Tibial nerve (tissue), 4 donors: Measurements from ENCODE around the gene CEP112. TPM values are rescaled to one million over a fixed set of nuclear protein-coding genes. Genes with fewer than 3 reads are reported as not detected.

Source experiments
- DNase-seq, 2 donors: peaks; one replicate each; pipeline ENCODE4 v3.0.0-alpha.2; 2019; ENCODE audit warnings: low spot score in 2 of 2
- H3K27ac ChIP-seq, 4 donors: fragments of 200-600 bp; sonication (generic) in 3 of 4; one replicate each; pipeline ENCODE4 v1.5.1; 2017 to 2019; ENCODE audit warnings: mild to moderate bottlenecking in 1 of 4
- H3K27me3 ChIP-seq, 2 donors: fragments of 200-600 bp; sonication (generic) in 1 of 2; one replicate each; pipeline versions ENCODE4 v1.5.1 to v1.6.0; 2017 to 2019
- H3K36me3 ChIP-seq, 3 donors: fragments of 200-600 bp; sonication (generic); one replicate each; pipeline ENCODE4 v1.5.1; 2018 to 2019
- H3K4me1 ChIP-seq, 4 donors: fragments of 200-600 bp; sonication (generic) in 3 of 4; one replicate each; pipeline ENCODE4 v1.5.1; 2017 to 2019
- H3K4me3 ChIP-seq, 4 donors: fragments of 200-600 bp; sonication (generic) in 3 of 4; one replicate each; pipeline ENCODE4 v1.5.1; 2017 to 2019; ENCODE audit warnings: mild to moderate bottlenecking in 1 of 4, moderate library complexity in 1 of 4
- H3K9me3 ChIP-seq, 4 donors: fragments of 200-600 bp; sonication (generic) in 3 of 4; one replicate each; pipeline ENCODE4 v1.5.1; 2017 to 2019
- CTCF ChIP-seq, 5 experiments: fragments of 200-600 bp in 3 of 5; fragments of 450-650 bp in 2 of 5; sonication (generic) in 3 of 5; IDR thresholded peaks; one replicate each; pipeline ENCODE4 v1.5.1; 2016 to 2019; ENCODE audit warnings: antibody characterized with exemption in 5 of 5, mild to moderate bottlenecking in 3 of 5, moderate library complexity in 2 of 5
- EP300 ChIP-seq, 2 donors: sonication (generic); formaldehyde crosslinking; IDR thresholded peaks; one replicate each; pipeline ENCODE4 v1.6.1; 2017; ENCODE audit warnings: antibody characterized with exemption in 2 of 2, mild to moderate bottlenecking in 1 of 2
- POLR2A ChIP-seq, 2 donors: fragments of 450-650 bp; IDR thresholded peaks; one replicate each; pipeline ENCODE4 v1.6.1; 2017; ENCODE audit warnings: antibody characterized with exemption in 2 of 2, mild to moderate bottlenecking in 2 of 2, moderate library complexity in 2 of 2
- WGBS, 2 donors: methylation state at CpG; one replicate each; pipeline ENCODE4 v1.1.5; 2018; 5-methylcytosine and 5-hydroxymethylcytosine counted together
- total RNA-seq, 4 donors: library from RNA; depleted of rRNA; stranded (reverse); fragments of >200 nt; gene quantifications; one replicate each; pipeline ENCODE4 v1.1.0, GENCODE V29; 2016

CEP112 gene
- total RNA-seq, 4 donors from 2014 or later: 26.0 to 46.8 (median 34.2) TPM

DNA sequence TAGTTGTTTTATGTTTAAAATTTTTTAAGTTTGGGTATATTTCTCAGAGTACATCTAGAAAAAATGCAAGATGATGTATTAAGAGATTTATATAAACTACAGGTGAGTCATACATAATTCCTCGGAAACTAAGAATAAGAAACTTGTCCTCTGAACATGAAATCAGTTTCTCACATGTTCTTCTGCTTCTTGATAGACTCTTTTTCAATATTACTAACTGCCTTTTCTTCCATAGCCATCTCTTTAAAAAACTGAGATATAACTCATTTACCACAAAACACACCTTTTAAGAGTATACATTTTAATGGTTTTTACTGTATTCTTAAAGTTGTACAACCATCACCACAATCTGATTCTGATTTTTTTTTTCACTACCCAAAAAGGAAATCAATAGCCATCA, 392.1 kb downstream of the CEP112 start:
- Histone ChIP-seq H3K27me3 (no peaks in the 10 kb centered on the region), H3K4me1 (no peaks in the 10 kb centered on the region), H3K9me3 (peaks cover 0 to 25% (median 5%) of the 10 kb centered on the region in 4 donors), H3K36me3 (no peaks in the 10 kb centered on the region), H3K27ac (no peak overlapping the region), H3K4me3 (no peak overlapping the region)
- DNase-seq: no peak
- 95 to 96% methylated on average over 1 of the region's 1 CpG for WGBS, 2 donors
- no peak for TF ChIP-seq CTCF (IDR thresholded peaks at IDR 0.05)
- TF ChIP-seq EP300 (IDR thresholded peaks at IDR 0.05): no peak
- TF ChIP-seq POLR2A (IDR thresholded peaks at IDR 0.05): no peak

GRCh38 chr17:65799454-65799853, 392.5 kb downstream of the CEP112 start:
- H3K4me3 ChIP-seq: no peak overlapping the region
- H3K27ac ChIP-seq: no peak overlapping the region
- H3K9me3 ChIP-seq: peaks cover 0 to 25% (median 5%) of the 10 kb centered on the region in 4 donors
- 85 to 88% methylated on average over 1 of the region's 1 CpG for WGBS, 2 donors
- H3K27me3 ChIP-seq: no peaks in the 10 kb centered on the region
- DNase-seq: no peak
- TF ChIP-seq EP300 (IDR thresholded peaks at IDR 0.05): no peak
- TF ChIP-seq CTCF (IDR thresholded peaks at IDR 0.05): no peak
- TF ChIP-seq POLR2A (IDR thresholded peaks at IDR 0.05): no peak
- H3K4me1 ChIP-seq: no peaks in the 10 kb centered on the region
- H3K36me3 ChIP-seq: no peaks in the 10 kb centered on the region

DNA sequence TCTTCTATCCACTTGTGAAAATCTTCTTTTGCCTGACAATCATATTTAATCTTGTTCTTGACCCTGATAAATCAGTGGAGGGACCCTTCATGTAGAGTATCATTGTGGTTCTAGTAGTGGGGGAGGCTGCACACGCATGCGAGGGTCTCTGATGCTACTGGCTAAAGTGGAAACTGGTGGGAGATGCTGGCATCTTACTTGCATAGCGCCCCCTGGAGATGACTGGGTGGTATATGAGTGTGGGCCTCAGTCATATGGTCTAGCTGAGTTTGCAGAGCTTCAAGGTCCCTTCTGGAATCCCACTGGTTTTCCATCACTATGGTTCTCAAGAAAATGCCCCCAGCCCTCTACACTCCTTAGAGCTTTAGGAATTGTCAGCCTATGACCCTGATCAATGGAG, 394.1 kb downstream of the CEP112 start:
- TF ChIP-seq EP300 (IDR thresholded peaks at IDR 0.05) (no peak), CTCF (IDR thresholded peaks at IDR 0.05) (no peak), POLR2A (IDR thresholded peaks at IDR 0.05) (no peak)
- H3K4me3 ChIP-seq: no peak overlapping the region
- no peaks in the 10 kb centered on the region for H3K27me3 ChIP-seq
- H3K27ac ChIP-seq: no peak overlapping the region
- no peaks in the 10 kb centered on the region for H3K36me3 ChIP-seq
- peaks cover 0 to 23% (median 5%) of the 10 kb centered on the region in 4 donors for H3K9me3 ChIP-seq
- WGBS, 2 donors: 68% methylated on average over 3 of the region's 3 CpGs
- no peaks in the 10 kb centered on the region for H3K4me1 ChIP-seq
- no peak for DNase-seq

DNA sequence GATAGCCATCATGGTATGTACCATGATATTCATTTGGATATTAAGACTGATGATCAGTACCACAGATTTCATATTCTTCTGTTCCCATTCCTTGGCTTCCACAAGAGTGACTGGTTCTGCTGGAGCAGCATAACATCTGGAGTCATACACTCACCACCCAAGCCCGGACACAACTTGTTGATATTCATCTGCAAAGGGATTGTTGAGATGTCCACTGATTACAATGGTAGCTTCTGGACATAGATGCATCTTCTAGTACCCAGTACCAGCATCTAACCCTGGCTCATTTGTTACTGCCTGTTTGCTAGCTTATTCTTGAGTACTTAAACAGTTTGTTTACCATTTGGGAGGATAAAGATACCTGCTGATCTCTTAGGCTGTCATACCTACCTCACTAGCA, 394.8 kb downstream of the CEP112 start:
- Histone ChIP-seq H3K4me3 (no peak overlapping the region), H3K27me3 (no peaks in the 10 kb centered on the region), H3K36me3 (no peaks in the 10 kb centered on the region), H3K4me1 (no peaks in the 10 kb centered on the region), H3K27ac (no peak overlapping the region), H3K9me3 (peaks cover 0 to 16% (median 4%) of the 10 kb centered on the region in 4 donors)
- no peak for TF ChIP-seq POLR2A (IDR thresholded peaks at IDR 0.05)
- TF ChIP-seq EP300 (IDR thresholded peaks at IDR 0.05): no peak
- TF ChIP-seq CTCF (IDR thresholded peaks at IDR 0.05): no peak
- DNase-seq: no peak
- 95 to 100% methylated on average over 1 of the region's 1 CpG for WGBS, 2 donors

DNA sequence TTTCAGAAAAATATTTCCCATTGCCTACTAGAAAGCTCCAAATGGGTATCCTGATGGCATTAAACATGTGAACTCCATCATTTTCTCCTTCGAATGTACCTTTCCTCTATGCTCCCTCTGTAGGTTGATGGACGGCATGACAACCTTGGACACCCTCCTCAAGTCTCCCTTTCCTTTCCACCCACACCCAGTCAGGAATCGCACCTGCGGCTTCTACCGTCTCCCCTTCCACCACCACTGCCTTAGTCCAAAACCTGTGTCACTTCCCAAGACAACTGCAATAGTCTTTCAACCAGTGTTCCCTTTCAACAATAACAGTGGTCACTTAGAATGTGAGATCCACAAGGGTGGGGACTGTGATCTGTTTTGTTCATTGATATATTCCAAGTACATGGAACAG, 397.4 kb downstream of the CEP112 start:
- no peaks in the 10 kb centered on the region for H3K4me1 ChIP-seq
- no peaks in the 10 kb centered on the region for H3K36me3 ChIP-seq
- no peak for TF ChIP-seq POLR2A (IDR thresholded peaks at IDR 0.05)
- peak in 1 of 5 experiments; percentile 13 for TF ChIP-seq CTCF (IDR thresholded peaks at IDR 0.05)
- H3K27me3 ChIP-seq: no peaks in the 10 kb centered on the region
- no peaks in the 10 kb centered on the region for H3K9me3 ChIP-seq
- 69 to 70% methylated on average over 5 of the region's 5 CpGs for WGBS, 2 donors
- H3K4me3 ChIP-seq: no peak overlapping the region
- no peak overlapping the region for H3K27ac ChIP-seq
- DNase-seq: no peak
